Pancreas (tissue), 10 donors: ENCODE measurements around the gene ZFYVE28. TPM values are rescaled to one million over a fixed set of nuclear protein-coding genes. Genes with fewer than 3 reads are reported as not detected.
A peak's percentile ranks its signal among the peaks of the same experiment; 100 is the strongest.

Experiments
- ATAC-seq, 4 donors: fragments of 200-7000 bp; cut with Tn5 transposase; one replicate each; pipeline versions ENCODE4 v1.8.0 to v1.9.1; 2020; ENCODE audit warnings: mild to moderate bottlenecking in 4 of 4, moderate library complexity in 4 of 4
- DNase-seq, 6 donors: peaks; one replicate each; pipeline ENCODE4 v3.0.0-alpha.2; 2020
- FAIRE-seq: peaks from 2 replicates; lab custom pipeline; 2012; peaks lifted over from hg19 to GRCh38; lab: Jason Lieb, UNC
- H3K27ac ChIP-seq, 4 donors: fragments of 200-600 bp; sonication (generic); 1 replicate in 3 of 4; 2 replicates in 1 of 4; pipeline versions ENCODE4 v1.5.0 to v1.8.0; 2020
- H3K27me3 ChIP-seq, 4 donors: fragments of 200-600 bp; one replicate each; pipeline ENCODE4 v1.8.0; 2021
- H3K36me3 ChIP-seq, 3 donors: fragments of 200-600 bp; sonication (generic) in 1 of 3; one replicate each; pipeline versions ENCODE4 v1.5.0 to v1.8.0; 2020 to 2021
- H3K4me1 ChIP-seq, 3 donors: fragments of 200-600 bp; one replicate each; pipeline ENCODE4 v1.8.0; 2021
- H3K4me3 ChIP-seq, 4 donors: fragments of 200-600 bp; sonication (generic) in 2 of 4; one replicate each; pipeline versions ENCODE4 v1.5.0 to v1.8.0; 2020 to 2021
- H3K9me3 ChIP-seq, 4 donors: fragments of 200-600 bp; one replicate each; pipeline ENCODE4 v1.8.0; 2021
- WGBS, 2 donors: extraction: QIAGEN DNeasy Blood & Tissue Kit; methylation state at CpG; one replicate each; pipeline ENCODE4 v1.1.7; 2013; 5-methylcytosine and 5-hydroxymethylcytosine counted together
- intact Hi-C, 3 donors: fragments of 100-400 bp; cut with DNase I; formaldehyde crosslinking; loops; one replicate each; pipeline versions ENCODE4 v1.11.1 to v1.14.2; 2022
- polyA plus RNA-seq, 2 donors: library from polyadenylated mRNA; stranded (reverse); fragments of 200-250 nt; gene quantifications; one replicate each; pipeline ENCODE4 v1.2.3, GENCODE V29; 2013
- total RNA-seq, 6 donors: library from RNA; stranded (reverse); fragmentation: NEBNext Ultra II Directional in 4 of 6; extraction: Animal tissue kit (Norgen Biotek cat#: 25700) in 4 of 6; gene quantifications; one replicate each; pipeline versions ENCODE4 v1.2.1 to v1.2.4, GENCODE V29; 2021 to 2023
- TF ChIP-seq, protein P1 (sequence below), 4 donors: fragments of 200-600 bp; sonication (generic) in 3 of 4; IDR thresholded peaks; one replicate each; pipeline versions ENCODE4 v1.5.0 to v1.8.0; 2021; ENCODE audit warnings: antibody characterized with exemption in 4 of 4
- donor health status: healthy with polysubstance abuse.
- donor health status: DM: no; HTN: no; CAD: no; lungs with moderate emphysema.
- donor health status: DM: no; HTN: no; CAD: no.
- donor health status: control.
- donor health status: control.
- donor health status: Bipolar disorder and iron deficiency.
- donor health status: DM: yes; HTN: yes; CAD: no.
- donor health status: DM: no; HTN: no; CAD: no.
- donor health status: DM: no; HTN: no; CAD: no.
- donor health status: DM: yes; HTN: yes; CAD: no.

ZFYVE28 gene
- total and polyA plus RNA-seq, 8 donors, result 3.8 to 13.4 (median 6.0) TPM

DNA sequence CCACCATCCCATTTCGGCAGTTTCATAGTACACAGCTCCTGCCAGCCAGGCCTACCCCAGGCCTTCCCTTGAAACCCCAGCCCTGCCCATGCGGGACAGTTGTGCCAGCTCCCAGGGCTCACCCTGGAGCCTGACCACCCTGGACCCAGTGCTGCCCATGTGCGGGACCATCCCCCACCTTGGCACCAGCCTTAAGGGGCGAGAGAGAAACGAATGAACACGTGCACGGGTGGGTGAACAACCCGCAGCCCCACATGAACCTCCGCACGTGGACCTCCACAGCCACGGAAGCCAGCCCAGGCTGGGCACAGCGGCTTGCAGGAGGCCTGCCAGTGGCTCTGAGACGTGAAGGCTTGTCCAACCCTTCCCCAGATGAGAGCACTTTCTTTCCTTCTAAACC lies 80.5 kb downstream of the ZFYVE28 start:
- Histone ChIP-seq H3K27ac (no peak overlapping the region), H3K4me1 (no peaks in the 10 kb centered on the region), H3K27me3 (no peaks in the 10 kb centered on the region), H3K4me3 (no peak overlapping the region), H3K36me3 (no peaks in the 10 kb centered on the region), H3K9me3 (no peaks in the 10 kb centered on the region)
- ATAC-seq, result no peak
- FAIRE-seq, result no peak
- TF ChIP-seq, protein P1, sequence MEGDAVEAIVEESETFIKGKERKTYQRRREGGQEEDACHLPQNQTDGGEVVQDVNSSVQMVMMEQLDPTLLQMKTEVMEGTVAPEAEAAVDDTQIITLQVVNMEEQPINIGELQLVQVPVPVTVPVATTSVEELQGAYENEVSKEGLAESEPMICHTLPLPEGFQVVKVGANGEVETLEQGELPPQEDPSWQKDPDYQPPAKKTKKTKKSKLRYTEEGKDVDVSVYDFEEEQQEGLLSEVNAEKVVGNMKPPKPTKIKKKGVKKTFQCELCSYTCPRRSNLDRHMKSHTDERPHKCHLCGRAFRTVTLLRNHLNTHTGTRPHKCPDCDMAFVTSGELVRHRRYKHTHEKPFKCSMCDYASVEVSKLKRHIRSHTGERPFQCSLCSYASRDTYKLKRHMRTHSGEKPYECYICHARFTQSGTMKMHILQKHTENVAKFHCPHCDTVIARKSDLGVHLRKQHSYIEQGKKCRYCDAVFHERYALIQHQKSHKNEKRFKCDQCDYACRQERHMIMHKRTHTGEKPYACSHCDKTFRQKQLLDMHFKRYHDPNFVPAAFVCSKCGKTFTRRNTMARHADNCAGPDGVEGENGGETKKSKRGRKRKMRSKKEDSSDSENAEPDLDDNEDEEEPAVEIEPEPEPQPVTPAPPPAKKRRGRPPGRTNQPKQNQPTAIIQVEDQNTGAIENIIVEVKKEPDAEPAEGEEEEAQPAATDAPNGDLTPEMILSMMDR (IDR thresholded peaks at IDR 0.05), result no peak
- peak in 2 of 6 donors; percentile 7 to 50 for DNase-seq
- WGBS, 2 donors, result 93 to 95% methylated on average over 13 of the region's 13 CpGs
- intact Hi-C loops, result no loop called here

DNA sequence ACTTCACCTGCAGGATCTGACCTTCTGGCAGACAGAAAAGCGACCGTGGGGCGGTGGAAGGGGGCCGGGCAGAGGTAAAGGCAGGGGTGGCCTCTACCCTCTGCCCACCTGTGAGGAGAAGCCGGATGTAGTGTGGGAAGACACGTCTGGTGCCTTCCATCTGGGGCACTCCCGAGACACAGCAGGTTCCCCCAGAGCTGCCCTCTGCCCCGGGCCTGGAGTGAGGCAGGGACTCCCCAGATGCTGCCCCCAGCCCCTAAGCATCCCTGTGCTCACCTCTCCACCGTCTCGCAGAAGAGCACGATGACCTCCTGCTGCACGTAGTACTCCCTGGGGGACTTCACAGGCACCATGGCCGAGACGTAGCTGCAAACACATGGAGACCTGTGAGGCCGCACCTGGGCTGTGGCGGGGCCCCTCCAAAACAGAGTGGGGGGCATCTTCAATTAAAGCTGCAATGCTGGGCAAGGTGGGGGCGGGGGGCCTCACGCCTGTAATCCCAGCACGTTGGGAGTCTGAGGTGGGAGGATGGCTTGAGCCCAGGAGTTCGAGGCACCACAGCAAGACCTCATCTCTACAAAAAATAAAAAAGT lies 81.2 kb downstream of the ZFYVE28 start:
- 87 to 94% methylated on average over 20 of the region's 20 CpGs for WGBS, 2 donors
- FAIRE-seq, result no peak
- TF ChIP-seq, protein P1 (IDR thresholded peaks at IDR 0.05), result no peak

DNA sequence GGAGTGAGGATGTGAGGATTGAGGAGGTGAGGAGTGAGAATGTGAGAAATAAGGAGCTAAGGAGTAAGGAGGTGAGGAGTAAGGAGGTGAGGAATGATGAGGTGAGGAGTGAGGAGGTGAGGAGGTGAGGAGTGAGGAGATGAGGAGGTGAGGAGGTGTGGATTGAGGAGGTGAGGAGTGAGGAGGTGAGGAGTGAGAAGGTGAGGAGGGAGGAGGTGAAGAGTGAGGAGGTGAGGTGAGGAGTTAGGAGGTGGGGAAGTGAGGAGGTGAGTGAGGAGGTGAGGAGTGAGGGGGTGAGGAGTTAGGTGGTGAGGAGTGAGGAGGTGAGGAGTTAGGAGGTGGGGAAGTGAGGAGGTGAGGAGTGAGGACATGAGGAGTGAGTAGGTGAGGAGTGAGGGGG lies 81.8 kb downstream of the ZFYVE28 start:
- FAIRE-seq (no peak), ATAC-seq (no peak), DNase-seq (no peak)
- intact Hi-C loops, result no loop called here
- Histone ChIP-seq H3K36me3 (no peaks in the 10 kb centered on the region), H3K9me3 (no peaks in the 10 kb centered on the region), H3K27ac (no peak overlapping the region), H3K4me1 (no peaks in the 10 kb centered on the region), H3K27me3 (no peaks in the 10 kb centered on the region), H3K4me3 (no peak overlapping the region)
- TF ChIP-seq, protein P1 (IDR thresholded peaks at IDR 0.05), result no peak

More for the DNA sequence above, 81.2 kb downstream of the ZFYVE28 start:
- Histone ChIP-seq H3K36me3 (no peaks in the 10 kb centered on the region), H3K9me3 (no peaks in the 10 kb centered on the region), H3K27ac (no peak overlapping the region), H3K4me1 (no peaks in the 10 kb centered on the region), H3K4me3 (no peak overlapping the region), H3K27me3 (no peaks in the 10 kb centered on the region)
- DNase-seq, result peak in 2 of 6 donors; percentile 4 to 24
- intact Hi-C loops, result no loop called here
- ATAC-seq, result no peak

DNA sequence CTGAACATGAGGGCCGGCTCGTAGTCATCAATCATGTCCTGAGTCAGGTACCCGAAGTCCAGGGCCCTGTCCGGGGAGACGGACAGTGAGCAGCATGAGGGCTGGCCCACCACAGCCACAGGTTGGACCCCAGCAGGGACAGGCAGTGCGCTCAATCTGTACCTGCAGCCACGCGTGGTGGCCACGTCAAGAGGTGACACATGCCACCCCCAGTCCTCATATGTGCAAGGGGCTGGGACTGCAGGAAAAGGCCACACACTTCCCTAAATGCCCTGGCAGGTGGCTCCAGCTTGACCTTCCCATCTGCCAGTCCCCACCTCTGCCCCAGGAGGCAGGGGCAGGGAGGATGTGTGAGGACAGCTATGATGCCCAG lies 82.7 kb downstream of the ZFYVE28 start:
- no peak for ATAC-seq
- no peaks in the 10 kb centered on the region for H3K9me3 ChIP-seq
- 77 to 81% methylated on average over 9 of the region's 9 CpGs for WGBS, 2 donors
- H3K27ac ChIP-seq, result no peak overlapping the region
- no peak for FAIRE-seq
- H3K27me3 ChIP-seq, result no peaks in the 10 kb centered on the region
- DNase-seq, result no peak
- H3K4me3 ChIP-seq, result no peak overlapping the region
- intact Hi-C loops, result no loop called here
- TF ChIP-seq, protein P1 (IDR thresholded peaks at IDR 0.05), result no peak
- no peaks in the 10 kb centered on the region for H3K4me1 ChIP-seq
- H3K36me3 ChIP-seq, result no peaks in the 10 kb centered on the region
